Astrocyte of the hippocampus (primary cell): ENCODE results near the gene RSPH10B.
"Not testable (repeated sequence)": the region's sequence is repeated elsewhere in the genome, so short reads cannot be mapped to it uniquely, and the experiment has no call there.

ENCODE experiments used
- DNase-seq: peaks from one replicate; pipeline ENCODE4 v3.0.0; 2011; ENCODE audit warnings: low read depth, low spot score

The RSPH10B gene

GRCh38 chr7:5970347-5970911, at the start of gene RSPH10B:
Gene RSPH10B, minus strand, starts transcription at chr7:5970689. Its CDS starts 3,573 bp downstream, at chr7:5967116.
- peak; percentile 2 for DNase-seq

- no peak for DNase-seq
Observed at GRCh38 chr7:6016653-6016966, 46.1 kb upstream of the RSPH10B start.

- peak; percentile 79 for DNase-seq
Observed at GRCh38 chr7:6015917-6016652, 45.6 kb upstream of the RSPH10B start.

GRCh38 chr7:6012355-6013104, 42.0 kb upstream of the RSPH10B start:
- DNase-seq = no peak

- DNase-seq = no peak
Observed at GRCh38 chr7:6011541-6011940, 41.1 kb upstream of the RSPH10B start.

GRCh38 chr7:6010370-6010769, 39.9 kb upstream of the RSPH10B start:
- DNase-seq = not testable (repeated sequence)

- DNase-seq = peak; percentile 99
Observed at GRCh38 chr7:6008668-6009611, 38.5 kb upstream of the RSPH10B start, which contains the start of the genes AIMP2 and PMS2. Gene AIMP2, plus strand, starts transcription at chr7:6009272. Its CDS starts 92 bp downstream, at chr7:6009364. Gene PMS2, minus strand, starts transcription at chr7:6009049. Its CDS starts 30 bp downstream, at chr7:6009019.

GRCh38 chr7:6007835-6008590, 37.5 kb upstream of the RSPH10B start:
- DNase-seq = not testable (repeated sequence)

- DNase-seq = no peak
Observed at GRCh38 chr7:6007386-6007785, 36.9 kb upstream of the RSPH10B start.

GRCh38 chr7:5997210-5997808, 26.8 kb upstream of the RSPH10B start:
- peak; percentile 74 for DNase-seq

- not testable (repeated sequence) for DNase-seq
Observed at GRCh38 chr7:5987061-5987460, 16.6 kb upstream of the RSPH10B start.

GRCh38 chr7:5979680-5980314, 9.3 kb upstream of the RSPH10B start:
- DNase-seq = not testable (repeated sequence)

- not testable (repeated sequence) for DNase-seq
Observed at GRCh38 chr7:5973580-5973979, 3.1 kb upstream of the RSPH10B start.

- DNase-seq = not testable (repeated sequence)
Observed at GRCh38 chr7:5963810-5964209, 6.7 kb downstream of the RSPH10B start.

- DNase-seq = not testable (repeated sequence)
Observed at GRCh38 chr7:5963205-5963604, 7.3 kb downstream of the RSPH10B start.

GRCh38 chr7:5934945-5935450, 35.5 kb downstream of the RSPH10B start:
- not testable (repeated sequence) for DNase-seq

GRCh38 chr7:5931905-5932644, 38.4 kb downstream of the RSPH10B start:
- DNase-seq = peak; percentile 17

- not testable (repeated sequence) for DNase-seq
Observed at GRCh38 chr7:5931250-5931649, 39.2 kb downstream of the RSPH10B start.

- DNase-seq = not testable (repeated sequence)
Observed at GRCh38 chr7:5930290-5930689, 40.2 kb downstream of the RSPH10B start.
